HG03103 (cell line): ENCODE measurements around the gene CD177.
"Not testable (repeated sequence)": the region's sequence is repeated elsewhere in the genome, so short reads cannot be mapped to it uniquely, and the experiment has no call there.

Source experiments
- ATAC-seq: cut with Tn5 transposase; IDR thresholded peaks from one replicate; pipeline ENCODE4 v1.9.1; 2021; ENCODE audit warnings: low read depth; ENCODE audit not compliant: unreplicated experiment

The CD177 gene

DNA sequence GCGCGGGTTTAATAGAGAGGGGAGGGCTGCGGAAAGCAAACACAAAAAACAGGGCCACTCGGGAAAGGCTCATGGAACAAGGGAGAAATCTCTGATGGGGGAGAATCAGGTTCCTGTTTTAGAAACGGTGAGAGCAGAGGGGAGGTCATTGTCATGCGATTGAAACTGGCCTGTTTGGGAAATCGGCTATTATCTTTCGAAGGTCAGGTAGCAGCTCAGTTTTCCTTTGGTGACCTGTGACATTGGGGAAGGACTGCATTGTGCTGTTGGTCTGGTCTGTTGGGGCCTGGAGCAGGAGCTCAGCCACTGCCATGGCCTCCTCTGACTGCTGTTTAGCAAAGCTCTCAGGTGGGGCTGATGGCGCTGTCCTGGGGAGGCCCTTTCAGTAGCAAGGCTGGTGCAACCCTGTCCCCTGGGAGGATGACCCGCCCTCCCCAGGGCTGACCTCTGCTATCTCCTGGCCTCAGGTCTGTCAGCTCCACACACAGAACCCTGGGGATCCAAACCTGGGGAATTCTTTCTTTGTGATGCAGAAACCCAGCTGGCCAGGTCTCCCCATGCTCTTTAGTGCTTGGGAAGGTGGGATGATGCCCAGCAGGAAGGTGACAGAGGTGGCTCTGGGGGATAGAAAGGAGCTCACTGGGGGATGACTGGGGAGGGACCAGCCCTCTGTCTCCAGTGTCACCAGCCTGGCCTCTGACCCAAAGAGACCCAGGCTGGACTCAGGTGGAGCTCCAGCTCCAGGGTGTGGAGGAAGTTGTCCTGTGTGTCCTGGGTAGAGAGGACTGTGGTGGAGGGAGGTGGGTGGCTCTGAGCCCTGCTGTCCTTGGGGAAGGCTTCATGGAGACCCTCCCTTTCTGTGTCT lies 21.2 kb upstream of the CD177 start:
- no peak for ATAC-seq

DNA sequence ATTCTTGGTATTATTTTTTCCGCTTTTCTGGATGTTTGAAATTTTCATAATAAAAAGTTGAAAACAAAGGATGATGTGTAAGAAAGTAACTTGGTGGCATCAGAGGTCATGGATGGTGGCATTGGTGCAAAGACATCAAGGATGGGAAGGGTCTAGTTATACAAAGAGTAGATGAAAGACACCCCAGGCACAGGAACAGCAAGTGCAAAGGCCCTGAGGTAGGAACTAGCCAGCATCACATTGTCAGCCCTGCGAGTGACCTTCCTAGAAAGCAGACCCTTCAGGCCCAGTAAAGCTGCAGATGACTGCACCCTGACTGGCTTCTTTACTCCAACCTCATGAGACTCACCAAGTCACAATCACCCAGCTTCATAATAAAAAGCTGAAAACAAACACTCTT lies 17.0 kb upstream of the CD177 start:
- not testable (repeated sequence) for ATAC-seq

DNA sequence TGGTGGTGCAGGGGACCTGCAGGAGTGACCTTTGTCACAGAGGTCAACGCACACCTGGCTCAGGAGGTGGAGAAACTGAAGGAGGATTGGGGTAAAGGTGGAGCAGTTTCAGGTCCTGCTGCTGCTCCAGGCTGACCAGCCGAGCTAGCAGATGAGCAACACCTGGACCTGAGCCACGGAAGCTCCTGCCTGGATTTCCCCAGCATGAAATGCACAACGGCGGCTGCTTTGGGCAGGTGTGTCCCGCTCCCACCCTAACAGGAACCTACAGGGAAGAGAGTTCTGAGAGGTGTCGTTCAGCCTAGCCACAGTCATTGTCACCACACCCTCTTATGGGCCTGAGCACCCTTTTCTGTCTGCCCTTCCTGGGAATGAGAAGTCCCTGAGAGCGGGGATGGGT lies 15.7 kb upstream of the CD177 start:
- no peak for ATAC-seq

DNA sequence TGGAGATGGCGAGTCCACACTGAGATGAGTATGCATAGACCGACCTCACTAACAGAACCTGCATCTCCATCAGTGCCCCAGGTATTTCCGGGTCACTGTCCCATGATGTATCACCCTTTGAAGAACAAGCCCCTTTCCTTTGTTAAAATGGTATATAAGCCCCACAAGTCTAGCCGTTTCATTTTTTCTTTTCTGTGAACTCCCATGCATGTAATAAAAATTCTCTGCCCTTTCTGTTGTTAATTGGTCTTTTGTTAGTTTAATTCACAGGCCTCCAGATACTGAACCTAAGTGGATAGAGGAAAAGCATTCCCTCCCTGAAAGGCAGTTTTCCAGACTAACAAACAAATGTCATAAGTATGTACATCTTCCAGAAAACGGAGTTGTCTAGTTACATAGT lies 15.0 kb upstream of the CD177 start:
- no peak for ATAC-seq

DNA sequence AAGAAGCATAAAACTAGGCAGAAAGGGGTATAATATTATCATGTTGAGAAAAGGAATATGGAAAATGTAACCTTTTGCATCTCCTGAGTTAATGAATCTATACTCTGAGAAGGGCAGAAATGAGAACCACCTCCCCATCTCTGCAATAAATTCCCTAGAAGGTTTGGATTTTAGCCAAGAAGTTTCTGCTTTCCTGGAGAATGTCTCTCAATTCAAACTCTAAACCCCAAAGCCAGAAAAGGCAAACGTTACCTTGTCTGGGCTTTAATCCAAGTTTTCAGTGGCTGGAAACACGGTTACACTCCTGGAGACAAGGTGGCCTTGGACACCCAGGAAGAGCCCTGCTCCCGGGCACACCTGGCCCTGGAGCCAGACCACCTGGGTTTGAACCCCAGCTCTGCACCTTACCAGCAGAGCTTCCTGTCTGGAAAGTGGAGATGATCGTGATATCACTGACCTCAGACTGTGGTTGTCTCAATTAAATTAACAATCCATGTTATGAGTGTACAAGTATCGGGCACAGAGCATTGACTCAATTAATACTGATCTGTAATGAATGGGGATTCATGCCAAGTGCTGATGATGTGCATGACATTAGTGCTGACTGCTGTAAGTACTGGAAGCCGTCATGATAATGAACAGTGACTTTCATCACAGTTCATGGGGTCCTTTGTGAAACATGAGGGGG lies 14.1 kb upstream of the CD177 start:
- ATAC-seq, result not testable (repeated sequence)

DNA sequence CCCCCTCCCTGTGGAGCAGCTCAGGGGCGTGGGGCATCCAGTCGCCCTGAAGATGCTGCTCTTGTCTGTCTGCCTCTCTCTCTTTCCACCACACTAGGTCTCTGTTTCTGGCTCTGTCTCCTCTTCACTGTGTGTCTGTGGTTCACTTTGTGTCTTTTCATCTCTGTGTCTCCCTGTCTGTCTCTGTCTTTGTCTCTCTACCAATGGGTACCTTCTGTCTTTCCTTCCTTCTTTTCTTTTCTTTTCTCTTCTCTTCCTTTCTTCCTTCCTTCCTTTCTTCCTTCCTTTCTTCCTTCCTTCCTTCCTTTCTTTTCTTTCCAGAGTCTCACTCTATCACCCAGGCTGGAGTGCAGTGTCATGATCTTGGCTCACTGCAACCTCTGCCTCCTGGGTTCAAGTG lies 13.4 kb upstream of the CD177 start:
- not testable (repeated sequence) for ATAC-seq

DNA sequence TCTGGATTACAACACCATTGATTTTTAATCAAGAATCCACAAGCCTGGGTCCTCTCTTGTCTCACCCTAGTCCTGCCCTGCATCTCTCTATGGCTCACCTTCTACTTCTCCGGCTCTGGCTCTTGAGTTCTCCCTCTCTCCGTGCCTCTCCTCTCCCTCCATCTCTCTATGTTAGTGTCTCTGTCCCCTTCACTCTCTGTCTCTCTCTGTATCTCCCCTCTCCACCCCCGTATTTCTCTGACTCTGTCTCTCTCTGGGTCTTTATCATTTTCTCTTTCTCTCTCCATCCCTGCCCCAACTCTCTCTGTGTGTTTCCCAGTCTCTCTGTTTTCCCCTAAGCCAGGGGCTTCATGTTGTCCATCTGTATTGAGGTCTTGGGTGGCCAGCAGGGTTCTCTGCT lies 12.4 kb upstream of the CD177 start:
- not testable (repeated sequence) for ATAC-seq

DNA sequence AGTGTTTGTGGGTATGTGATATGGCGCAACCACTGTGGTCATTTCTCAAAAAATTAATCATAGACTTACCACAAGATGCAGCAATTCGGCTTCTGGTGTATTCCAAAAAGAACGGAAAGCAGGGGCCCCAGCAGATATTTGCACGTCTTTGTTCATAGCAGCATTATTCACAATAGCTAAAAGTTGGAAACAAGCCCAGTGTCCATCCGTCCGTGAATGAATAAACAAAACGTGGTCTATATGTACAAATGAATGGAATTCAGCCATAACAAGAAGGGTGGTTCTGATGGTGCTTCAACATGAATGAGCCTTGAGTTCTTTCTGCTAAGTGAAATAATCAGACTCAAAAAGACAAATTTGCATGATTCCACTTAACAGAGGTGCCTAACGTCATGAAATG lies 11.4 kb upstream of the CD177 start:
- not testable (repeated sequence) for ATAC-seq

DNA sequence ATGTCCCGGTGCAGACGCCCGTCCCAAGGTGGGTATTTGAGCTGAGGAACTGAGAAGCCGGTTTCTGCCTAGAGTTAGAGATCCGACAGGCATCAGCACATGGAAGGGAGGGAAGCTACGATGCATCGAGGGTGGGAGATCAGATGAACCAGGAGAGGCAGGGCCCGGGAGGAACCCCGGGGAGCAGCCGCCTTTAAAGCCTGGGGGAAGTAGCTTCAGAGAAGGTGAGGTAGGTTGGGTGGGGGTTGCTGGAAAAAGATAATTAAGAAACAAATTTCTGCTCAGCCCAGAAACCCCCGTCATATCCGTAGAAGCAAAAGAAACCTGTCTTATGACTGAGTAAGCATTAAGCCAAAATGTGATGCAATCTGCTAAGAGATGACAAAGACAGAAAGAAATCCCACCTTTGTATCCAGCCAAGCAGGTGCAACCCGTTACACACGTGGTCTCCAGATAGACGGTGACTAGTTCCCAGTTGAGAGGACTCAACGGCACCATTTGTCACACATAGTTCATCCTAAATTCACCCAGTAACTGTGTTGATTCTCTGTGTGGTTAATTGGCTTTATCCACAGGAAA lies 9.1 kb upstream of the CD177 start:
- not testable (repeated sequence) for ATAC-seq

DNA sequence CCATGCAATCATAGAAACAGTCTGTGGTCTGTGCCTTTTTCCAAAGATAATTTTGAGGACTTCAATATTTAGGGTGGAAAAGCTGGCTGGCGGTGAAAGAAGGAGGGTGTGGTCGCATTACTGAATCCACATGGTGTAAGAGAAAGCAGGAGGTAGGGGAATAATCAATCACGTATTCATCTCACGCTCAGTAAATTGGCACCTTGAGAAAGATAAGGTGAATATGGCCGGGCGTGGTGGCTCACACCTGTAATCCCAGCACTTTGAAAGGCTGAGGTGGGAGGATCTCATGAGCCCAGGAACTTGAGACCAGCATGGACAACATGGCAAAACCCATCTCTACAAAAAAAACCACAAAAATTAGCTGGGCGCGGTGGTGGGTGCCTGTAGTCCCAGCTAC lies 3.7 kb upstream of the CD177 start:
- ATAC-seq, result not testable (repeated sequence)

DNA sequence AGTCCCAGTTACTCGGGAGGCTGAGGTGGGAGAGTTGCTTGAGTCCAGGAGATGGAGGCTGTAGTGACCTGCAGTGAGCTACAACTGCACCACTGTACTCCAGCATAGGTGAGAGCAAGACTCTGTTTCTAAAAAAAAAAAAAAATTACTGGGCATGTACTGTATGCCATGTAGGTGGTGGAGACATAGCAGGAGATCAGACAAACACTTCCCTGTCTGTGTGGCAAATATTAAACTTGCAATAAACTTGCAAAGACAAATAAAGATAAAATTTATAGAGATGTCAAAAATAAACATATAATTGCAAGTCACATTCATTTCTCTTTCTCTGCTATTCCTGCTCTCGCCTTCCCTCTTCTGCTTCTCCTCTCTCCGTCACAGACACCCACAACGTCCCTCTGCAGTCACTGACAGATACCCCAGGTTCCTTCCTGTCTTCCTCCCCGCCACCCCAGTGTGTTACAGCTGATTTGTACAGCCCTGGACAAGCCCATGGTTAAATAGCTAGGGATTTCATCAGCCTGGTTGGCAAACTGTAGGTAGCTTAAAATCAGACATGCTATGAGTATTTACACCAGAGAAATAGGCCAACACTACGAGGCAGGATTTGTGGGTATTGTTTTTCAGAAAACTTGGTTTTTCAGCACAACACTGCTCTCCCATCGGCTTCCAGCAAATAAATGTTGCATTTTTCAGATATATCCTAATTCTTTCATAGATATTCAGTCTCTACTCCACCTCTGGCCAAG lies 1.3 kb upstream of the CD177 start:
- ATAC-seq, result no peak

DNA sequence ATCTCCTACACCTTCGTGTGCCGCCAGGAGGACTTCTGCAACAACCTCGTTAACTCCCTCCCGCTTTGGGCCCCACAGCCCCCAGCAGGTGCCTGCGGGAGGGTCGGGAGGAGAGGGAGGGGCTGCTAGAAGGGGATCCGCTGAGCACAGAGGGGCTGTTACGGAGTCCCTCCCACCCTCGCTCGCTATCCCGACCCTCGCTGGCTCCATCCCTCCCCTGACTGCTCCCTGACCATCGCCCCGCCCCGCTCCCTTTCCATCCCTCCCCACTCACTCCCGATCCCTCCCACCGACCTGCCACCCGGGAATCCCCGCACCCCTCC lies 780 bp downstream of the CD177 start:
- ATAC-seq, result no peak

DNA sequence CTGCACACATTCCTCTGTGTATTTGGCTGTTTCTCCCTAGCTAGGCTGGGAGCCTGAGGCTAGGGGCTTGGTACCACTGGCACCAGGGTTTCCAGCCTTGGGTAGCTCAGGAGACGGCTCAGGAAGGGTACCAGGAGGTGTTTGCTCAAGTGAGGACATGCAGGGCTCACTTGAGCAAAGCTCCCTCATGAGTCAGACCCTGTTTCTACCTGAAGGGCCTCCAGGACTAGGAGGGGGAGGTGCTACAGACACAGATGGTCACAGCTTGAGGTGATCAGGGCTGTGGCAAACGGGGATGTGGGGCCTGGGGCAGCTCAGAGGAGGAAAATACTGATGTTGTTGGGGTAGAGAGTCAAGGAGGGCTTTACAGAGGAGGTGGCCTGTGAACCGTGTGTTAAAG lies 3.3 kb downstream of the CD177 start:
- not testable (repeated sequence) for ATAC-seq

DNA sequence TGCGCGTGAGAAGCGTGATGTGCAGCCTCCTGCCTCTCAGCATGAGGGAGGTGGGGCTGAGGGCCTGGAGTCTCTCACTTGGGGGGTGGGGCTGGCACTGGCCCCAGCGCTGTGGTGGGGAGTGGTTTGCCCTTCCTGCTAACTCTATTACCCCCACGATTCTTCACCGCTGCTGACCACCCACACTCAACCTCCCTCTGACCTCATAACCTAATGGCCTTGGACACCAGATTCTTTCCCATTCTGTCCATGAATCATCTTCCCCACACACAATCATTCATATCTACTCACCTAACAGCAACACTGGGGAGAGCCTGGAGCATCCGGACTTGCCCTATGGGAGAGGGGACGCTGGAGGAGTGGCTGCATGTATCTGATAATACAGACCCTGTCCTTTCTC lies 8.7 kb downstream of the CD177 start:
- ATAC-seq, result no peak

DNA sequence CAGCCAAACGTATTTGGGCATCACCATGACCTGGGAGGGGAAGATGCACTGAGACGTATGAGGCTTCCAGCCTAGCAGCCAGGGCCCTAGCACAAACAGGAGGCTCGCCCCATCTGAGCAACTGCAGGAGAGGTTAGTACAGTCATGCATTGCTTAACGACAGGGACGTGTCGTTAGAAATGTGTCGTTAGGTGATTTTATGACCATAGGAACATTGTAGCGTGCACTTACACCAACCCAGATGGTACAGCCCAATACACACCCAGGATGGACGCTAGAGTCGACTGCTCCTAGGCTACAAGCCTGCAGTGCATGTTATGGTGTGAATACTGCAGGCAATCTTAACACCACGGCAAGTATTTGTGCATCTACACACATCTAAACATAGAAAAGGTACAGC lies 9.3 kb downstream of the CD177 start:
- no peak for ATAC-seq

DNA sequence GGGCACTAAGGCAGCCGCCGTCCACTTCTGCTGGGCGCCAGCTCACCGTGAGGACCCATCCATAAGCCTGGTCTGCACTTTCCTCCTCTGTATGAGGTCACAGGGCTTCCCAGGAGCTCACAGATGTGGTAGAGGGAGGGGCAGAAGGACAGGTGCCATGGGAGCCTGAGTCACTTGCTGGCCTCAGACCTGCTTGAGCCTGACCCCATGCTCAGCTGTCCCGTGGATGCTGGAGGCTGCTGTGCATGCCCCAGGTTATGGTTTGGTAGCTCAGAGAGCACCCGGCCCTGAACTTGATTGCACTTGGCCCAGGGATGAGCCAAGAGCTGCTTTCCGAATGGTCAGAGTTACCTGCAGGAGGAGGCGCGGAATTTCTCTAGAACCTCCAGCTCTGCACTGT lies 12.2 kb downstream of the CD177 start:
- ATAC-seq, result not testable (repeated sequence)

DNA sequence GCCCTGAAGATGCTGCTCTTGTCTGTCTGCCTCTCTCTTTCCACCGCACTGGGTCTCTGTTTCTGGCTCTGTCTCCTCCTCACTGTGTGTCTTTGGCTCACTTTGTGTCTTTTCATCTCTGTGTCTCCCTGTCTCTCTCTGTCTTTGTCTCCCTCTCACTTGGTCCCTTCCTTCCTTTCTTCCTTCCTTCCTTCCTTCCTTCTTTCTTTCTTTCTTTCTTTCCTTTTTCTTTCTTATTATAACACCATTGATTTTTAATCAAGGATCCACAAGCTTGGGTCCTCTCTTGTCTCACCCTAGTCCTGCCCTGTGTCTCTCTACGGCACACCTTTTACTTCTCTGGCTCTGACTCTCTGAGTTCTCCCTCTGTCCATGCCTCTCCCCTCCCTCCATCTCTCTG lies 14.3 kb downstream of the CD177 start:
- no peak for ATAC-seq

DNA sequence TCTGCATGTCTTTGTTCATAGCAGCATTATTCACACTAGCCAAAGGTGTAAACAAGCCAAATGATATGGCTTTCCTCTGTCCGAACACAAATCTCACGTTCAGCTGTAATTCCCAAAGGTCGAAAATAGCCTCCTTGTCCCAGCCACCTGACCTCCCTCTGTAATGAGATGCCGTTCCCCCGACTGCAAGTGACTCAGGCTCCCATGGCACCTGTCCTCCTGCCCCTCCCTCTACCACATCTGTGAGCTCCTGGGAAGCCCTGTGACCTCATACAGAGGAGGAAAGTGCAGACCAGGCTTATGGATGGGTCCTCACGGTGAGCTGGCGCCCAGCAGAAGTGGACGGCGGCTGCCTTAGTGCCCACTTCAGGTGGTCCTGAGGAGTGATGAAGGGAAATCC lies 15.4 kb downstream of the CD177 start:
- not testable (repeated sequence) for ATAC-seq

DNA sequence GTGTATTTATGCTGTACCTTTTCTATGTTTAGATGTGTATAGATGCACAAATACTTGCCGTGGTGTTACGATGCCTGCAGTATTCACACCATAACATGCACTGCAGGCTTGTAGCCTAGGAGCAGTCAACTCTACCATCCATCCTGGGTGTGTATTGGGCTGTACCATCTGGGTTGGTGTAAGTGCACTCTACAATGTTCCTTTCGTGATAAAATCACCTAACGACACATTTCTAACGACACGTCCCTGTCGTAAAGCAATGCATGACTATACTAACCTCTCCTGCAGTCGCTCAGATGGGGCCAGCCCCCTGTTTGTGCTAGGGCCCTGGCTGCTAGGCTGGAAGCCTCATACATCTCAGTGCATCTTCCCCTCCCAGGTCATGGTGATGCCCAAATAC lies 18.4 kb downstream of the CD177 start:
- ATAC-seq, result no peak

DNA sequence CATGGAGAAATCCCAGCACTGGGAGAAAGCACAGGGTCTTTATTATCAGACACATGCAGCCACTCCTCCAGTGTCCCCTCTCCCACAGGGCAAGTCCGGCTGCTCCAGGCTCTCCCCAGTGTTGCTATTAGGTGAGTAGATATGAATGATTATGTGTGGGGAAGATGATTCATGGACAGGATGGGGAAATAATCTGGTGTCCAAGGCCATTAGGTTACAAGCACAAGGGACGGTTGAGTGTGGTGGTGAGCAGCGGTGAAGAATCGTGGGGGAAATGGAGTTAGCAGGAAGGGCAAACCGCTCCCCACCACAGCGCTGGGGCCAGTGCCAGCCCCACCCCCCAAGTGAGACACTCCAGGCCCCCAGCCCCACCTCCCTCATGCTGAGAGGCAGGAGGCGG lies 19.0 kb downstream of the CD177 start:
- no peak for ATAC-seq

DNA sequence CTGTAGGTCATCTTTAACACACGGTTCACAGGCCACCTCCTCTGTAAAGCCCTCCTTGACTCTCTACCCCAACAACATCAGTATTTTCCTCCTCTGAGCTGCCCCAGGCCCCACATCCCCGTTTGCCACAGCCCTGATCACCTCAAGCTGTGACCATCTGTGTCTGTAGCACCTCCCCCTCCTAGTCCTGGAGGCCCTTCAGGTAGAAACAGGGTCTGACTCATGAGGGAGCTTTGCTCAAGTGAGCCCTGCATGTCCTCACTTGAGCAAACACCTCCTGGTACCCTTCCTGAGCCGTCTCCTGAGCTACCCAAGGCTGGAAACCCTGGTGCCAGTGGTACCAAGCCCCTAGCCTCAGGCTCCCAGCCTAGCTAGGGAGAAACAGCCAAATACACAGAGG lies 24.1 kb downstream of the CD177 start:
- not testable (repeated sequence) for ATAC-seq
